ENCODE data around the gene ZNF865.

- no peak for TF ChIP-seq EZH2 (IDR thresholded peaks at IDR 0.05; ENCODE audit: low read depth, low read length, severe bottlenecking)
- no peak for TF ChIP-seq CTCF (IDR thresholded peaks at IDR 0.05; ENCODE audit: control extremely low read depth in 1 of 3, insufficient read depth in 1 of 3, low read depth in 1 of 3, low read length in 3 of 3)
These were observed 4.4 kb upstream of the ZNF865 start for GRCh38 chr19:55601084-55601483.

Data from H1 (cell line).